Fibroblast of the conjunctiva (primary cell): ENCODE data around the gene SLK.

Experiments
- DNase-seq: peaks from one replicate; pipeline ENCODE4 v3.0.0-alpha.2; 2010; ENCODE audit warnings: low read depth

The SLK gene

GRCh38 chr10:103966671-103967447, at the start of gene SLK:
Gene SLK (plus strand): TSS chr10:103967140. CDS start chr10:103967746, 606 bp downstream.
- peak; percentile 47 for DNase-seq

GRCh38 chr10:103917302-103918052, 49.5 kb upstream of the SLK start:
- peak; percentile 33 for DNase-seq

GRCh38 chr10:103918053-103918846, 48.7 kb upstream of the SLK start, which contains the start of gene STN1:
Gene STN1 (minus strand): TSS chr10:103918184. CDS start chr10:103917594, 590 bp downstream.
- DNase-seq = peak; percentile 97

GRCh38 chr10:103919648-103920025, 47.3 kb upstream of the SLK start:
- no peak for DNase-seq

GRCh38 chr10:103921248-103921647, 45.7 kb upstream of the SLK start:
- DNase-seq = no peak

GRCh38 chr10:103921750-103922195, 45.2 kb upstream of the SLK start:
- DNase-seq = no peak

- no peak for DNase-seq
Observed at GRCh38 chr10:103922659-103923058, 44.3 kb upstream of the SLK start.

GRCh38 chr10:103923502-103923901, 43.4 kb upstream of the SLK start:
- DNase-seq = no peak

GRCh38 chr10:103925591-103925990, 41.3 kb upstream of the SLK start:
- DNase-seq = no peak

- no peak for DNase-seq
Observed at GRCh38 chr10:103926722-103927319, 40.1 kb upstream of the SLK start.

- DNase-seq = no peak
Observed at GRCh38 chr10:103928784-103929183, 38.2 kb upstream of the SLK start.

GRCh38 chr10:103929381-103929921, 37.5 kb upstream of the SLK start:
- no peak for DNase-seq

- DNase-seq = no peak
Observed at GRCh38 chr10:103930449-103930848, 36.5 kb upstream of the SLK start.

GRCh38 chr10:103930881-103931280, 36.1 kb upstream of the SLK start:
- DNase-seq = no peak

- DNase-seq = no peak
Observed at GRCh38 chr10:103931603-103932002, 35.3 kb upstream of the SLK start.

- no peak for DNase-seq
Observed at GRCh38 chr10:103932271-103932670, 34.7 kb upstream of the SLK start.

- DNase-seq = no peak
Observed at GRCh38 chr10:103932971-103933370, 34.0 kb upstream of the SLK start.

- no peak for DNase-seq
Observed at GRCh38 chr10:103933557-103934121, 33.3 kb upstream of the SLK start.

GRCh38 chr10:103934308-103934707, 32.6 kb upstream of the SLK start:
- DNase-seq = no peak

GRCh38 chr10:103936022-103936421, 30.9 kb upstream of the SLK start:
- no peak for DNase-seq

- DNase-seq = no peak
Observed at GRCh38 chr10:103939522-103939921, 27.4 kb upstream of the SLK start.
